ENCODE results near the gene HTR3C.

The HTR3C gene

DNA sequence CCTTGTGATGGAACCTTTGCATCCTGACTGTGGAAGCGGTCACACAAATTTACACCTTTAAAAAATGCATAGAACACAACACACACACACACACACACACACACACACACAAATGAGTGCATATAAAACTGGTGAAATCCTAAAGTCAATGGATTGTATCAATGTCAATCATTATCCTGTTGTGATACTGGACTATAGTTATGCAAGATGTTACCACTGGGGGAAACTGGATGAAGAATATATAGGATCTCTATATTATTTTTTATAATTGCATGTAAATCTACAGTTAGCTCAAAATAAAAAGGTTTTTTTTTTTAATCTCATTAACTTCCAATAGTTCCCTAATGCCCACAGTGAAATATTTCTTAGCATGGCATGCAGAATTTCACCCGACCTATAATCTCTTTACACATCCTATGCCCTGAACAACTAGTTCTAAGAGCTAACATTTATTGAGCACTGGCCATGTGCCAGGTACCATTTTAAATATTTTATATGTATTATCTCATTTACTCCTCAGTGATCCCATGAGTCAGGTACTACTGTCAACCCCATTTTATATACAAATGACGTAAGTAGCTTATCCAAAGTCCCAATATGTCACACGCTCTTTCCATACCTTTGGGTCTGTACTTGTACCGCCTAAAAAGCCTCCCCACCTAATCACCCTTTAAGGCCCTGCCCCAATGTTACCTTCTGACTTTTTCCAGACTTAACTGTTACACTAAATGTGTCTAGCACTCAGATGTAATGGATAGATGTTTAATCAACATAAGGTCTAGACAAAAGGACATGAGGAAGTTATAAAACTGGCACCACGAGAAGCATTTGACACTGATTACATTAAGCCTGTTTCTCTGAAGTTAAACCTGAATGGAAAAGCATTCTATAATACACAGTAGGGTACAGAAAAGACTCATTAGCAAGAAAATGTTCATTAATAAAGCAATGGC is 40.6 kb upstream of the HTR3C start:
- TF ChIP-seq, protein P1, sequence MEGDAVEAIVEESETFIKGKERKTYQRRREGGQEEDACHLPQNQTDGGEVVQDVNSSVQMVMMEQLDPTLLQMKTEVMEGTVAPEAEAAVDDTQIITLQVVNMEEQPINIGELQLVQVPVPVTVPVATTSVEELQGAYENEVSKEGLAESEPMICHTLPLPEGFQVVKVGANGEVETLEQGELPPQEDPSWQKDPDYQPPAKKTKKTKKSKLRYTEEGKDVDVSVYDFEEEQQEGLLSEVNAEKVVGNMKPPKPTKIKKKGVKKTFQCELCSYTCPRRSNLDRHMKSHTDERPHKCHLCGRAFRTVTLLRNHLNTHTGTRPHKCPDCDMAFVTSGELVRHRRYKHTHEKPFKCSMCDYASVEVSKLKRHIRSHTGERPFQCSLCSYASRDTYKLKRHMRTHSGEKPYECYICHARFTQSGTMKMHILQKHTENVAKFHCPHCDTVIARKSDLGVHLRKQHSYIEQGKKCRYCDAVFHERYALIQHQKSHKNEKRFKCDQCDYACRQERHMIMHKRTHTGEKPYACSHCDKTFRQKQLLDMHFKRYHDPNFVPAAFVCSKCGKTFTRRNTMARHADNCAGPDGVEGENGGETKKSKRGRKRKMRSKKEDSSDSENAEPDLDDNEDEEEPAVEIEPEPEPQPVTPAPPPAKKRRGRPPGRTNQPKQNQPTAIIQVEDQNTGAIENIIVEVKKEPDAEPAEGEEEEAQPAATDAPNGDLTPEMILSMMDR (IDR thresholded peaks at IDR 0.05; ENCODE audit: low read depth, low read length), result no peak
- no peak for DNase-seq (ENCODE audit: extremely low read depth, low read depth)

DNA sequence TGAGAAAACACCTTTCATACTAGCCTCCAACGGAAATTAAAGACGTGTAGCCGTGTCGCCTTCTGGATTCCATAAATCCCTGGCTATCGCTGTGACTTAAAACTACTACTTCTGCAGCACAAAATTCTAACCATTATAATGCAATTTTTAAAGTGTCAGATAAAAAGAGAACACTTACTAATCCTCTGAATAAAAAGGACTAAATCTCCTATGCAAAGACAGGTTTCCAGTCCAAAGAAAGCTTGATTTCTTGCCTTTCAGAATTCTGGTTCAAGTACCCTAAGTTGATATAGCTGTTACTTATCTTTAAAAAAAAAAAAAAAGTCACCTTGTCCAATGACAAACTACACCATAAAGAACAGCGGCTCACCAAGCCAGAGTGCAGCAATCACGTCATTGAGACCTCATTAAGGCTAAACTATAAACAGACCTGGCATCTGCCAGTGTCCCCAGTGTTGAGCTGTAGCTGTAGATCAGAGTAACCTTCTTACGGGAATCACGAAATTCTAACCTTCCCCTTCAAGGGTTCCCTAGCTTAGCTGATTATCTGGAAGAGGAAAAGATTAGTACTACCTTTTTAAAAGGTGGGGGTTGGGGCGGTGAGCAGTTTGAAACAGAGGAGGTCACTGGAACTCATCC is 37.3 kb upstream of the HTR3C start:
- no peak for DNase-seq (ENCODE audit: extremely low read depth, low read depth)
- TF ChIP-seq, protein P1 (IDR thresholded peaks at IDR 0.05; ENCODE audit: low read depth, low read length), result no peak

DNA sequence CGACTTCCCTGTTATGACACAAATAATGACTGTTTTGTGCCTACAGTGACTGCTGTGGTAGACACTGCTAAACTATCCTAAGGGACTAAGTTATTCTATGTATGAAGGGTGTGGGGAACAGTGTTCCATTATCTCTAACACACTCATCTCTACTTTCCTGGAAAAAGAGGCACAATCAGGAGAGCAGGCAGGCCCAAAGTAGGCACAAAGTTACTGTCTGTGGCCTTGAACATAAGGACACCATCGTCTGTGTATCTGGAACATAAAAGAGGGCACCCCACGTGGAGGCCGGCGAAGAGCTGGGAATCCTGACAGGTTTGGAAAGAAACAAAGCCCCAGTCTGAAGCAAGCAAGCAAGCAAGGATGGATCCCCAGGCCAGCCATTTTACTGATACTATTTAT is 36.7 kb upstream of the HTR3C start:
- TF ChIP-seq, protein P1 (IDR thresholded peaks at IDR 0.05; ENCODE audit: low read depth, low read length), result no peak
- no peak for DNase-seq (ENCODE audit: extremely low read depth, low read depth)

DNA sequence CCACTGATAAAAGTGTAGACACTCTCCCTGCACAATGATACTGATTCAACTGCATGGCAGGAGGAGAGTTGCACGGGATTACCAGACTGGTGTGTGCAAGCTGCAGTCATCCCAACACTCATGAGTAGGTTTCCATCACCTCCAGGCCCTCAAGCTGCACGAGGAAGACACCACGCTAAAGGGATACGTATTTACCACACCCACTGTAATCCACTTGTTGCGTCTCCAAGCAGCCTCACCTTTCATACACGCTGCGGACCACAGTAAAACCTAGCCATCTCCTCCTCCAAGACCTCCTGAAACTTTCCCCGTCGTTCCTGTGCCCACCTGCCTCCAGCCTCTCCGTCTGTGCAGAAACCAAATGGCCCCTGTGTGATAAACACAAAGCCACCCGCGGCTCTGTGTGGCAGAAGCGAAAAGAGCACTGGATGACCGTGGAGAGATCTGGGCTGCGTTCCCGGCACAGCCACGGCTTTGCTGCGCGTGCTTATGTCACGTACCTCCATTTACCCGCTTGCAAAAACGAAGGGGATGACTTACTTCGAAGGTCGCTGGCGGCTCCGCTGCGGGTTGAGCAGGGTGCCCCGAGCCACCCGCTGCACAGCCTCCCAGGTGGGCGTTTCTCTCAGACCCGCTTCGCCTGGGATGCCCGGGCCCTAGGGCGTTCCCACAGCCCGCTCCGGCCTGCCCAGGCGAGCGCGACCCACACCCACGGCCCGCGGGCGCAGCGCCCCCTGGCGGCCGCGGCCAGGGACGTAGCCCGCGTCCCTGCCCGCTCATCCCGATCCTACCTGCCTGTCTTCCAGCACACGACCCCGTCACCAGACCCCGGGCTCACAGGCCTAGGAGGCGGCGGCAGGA is 35.8 kb upstream of the HTR3C start:
- TF ChIP-seq, protein P1 (IDR thresholded peaks at IDR 0.05; ENCODE audit: low read depth, low read length), result peak; percentile 36

DNA sequence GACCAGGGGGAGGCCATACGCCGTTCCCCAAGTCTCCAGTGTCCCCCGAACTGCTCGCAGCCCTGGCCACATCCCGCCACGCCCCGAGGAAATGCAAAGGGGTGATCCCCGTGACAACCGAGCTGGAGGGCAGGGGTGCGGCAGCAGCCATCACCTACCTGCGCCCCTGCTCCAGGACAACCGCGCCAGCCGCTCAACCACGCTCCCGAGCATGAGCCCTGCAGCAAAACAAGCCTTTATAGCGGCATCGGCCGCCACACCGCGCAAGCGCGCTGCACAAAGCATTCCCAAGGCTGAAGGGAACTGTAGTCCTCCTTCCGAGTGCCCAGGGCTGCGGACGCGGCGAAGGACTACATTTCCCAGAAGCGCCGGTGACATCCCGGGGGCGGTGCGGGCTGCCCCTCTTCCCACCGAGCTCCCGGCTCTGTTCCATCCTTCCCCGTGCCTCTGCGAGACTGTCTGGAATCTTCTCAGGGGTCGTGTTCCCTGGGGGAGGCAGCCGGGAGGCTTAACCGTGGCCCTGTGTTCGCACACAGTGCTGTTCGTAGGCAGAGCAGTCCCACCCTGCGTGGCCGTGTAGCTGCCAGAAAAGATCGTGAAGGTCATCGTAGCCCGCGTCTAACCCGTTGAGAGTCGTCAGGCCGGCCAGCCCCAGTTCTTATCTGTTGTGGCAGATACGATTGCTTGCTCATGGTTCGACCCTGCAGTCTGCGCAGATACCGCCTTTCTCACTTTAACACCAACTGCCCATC is 35.0 kb upstream of the HTR3C start, which contains the start of gene ABCC5:
Gene ABCC5 (minus strand): TSS at position 213 of the 752 bp plus-strand sequence. CDS start 3,492 bp downstream, outside the sequence.
- TF ChIP-seq, protein P1 (IDR thresholded peaks at IDR 0.05; ENCODE audit: low read depth, low read length), result no peak
- peak; percentile 83 for DNase-seq (ENCODE audit: extremely low read depth, low read depth)

More for the DNA sequence above, 35.8 kb upstream of the HTR3C start:
- DNase-seq (ENCODE audit: extremely low read depth, low read depth), result no peak

DNA sequence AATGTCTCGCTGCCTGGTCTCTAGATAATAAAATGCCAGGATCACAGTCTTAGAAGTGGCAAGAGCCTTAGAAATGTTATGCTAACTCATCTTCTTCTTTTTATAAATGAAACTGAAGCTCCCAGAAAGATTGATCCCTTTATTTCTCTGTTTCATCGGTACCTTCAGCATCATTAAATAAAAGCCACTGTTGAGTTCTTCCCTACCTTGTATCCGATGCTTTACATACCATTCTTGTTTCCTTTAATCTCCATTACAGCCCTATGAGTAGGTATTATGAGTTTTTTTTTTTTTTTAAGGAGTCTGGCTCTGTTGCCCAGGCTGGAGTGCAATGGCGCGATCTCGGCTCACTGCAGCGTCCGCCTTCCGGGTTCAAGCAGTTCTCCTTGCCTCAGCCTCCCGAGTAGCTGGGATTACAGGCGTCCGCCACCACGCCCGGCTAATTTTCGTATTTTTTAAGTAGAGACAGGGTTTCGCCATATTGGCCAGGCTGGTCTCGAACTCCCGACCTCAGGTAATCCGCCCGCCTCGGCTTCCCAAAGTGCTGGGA is 34.3 kb upstream of the HTR3C start:
- TF ChIP-seq, protein P1 (IDR thresholded peaks at IDR 0.05; ENCODE audit: low read depth, low read length), result no peak
- DNase-seq (ENCODE audit: extremely low read depth, low read depth), result no peak

All from AG09319 (cell line).